SK-N-MC (cell line): Measurements from ENCODE around the gene BUB1B.

ENCODE experiments used
- FOXP2 ChIP-seq: optimal IDR thresholded peaks from 2 replicates; pipeline ENCODE3; 2011; ENCODE audit warnings: mild to moderate bottlenecking, moderate library complexity; ENCODE audit not compliant: insufficient read depth; ENCODE audit errors: extremely low read length, control extremely low read depth
- POLR2AphosphoS5 ChIP-seq: IDR thresholded peaks from 2 replicates; pipeline ENCODE4 v1.6.1; 2012; ENCODE audit warnings: mild to moderate bottlenecking, low read depth, low read length, borderline replicate concordance

- TF ChIP-seq FOXP2 (no peak), POLR2AphosphoS5 (no peak; the same call in 1 of the 2 replicates)
These were observed 73.1 kb downstream of the BUB1B start for GRCh38 chr15:40233727-40234577.
